ENCODE measurements around the gene WAPL. TPM values are rescaled to one million over a fixed set of nuclear protein-coding genes. Genes with fewer than 3 reads are reported as not detected.

WAPL gene
- total and polyA plus RNA-seq, 2 donors (not counting 1 experiment from before 2014, with no cell fraction given): 8.3 to 42.8 TPM

GRCh38 chr10:86391236-86391840, 130.3 kb downstream of the WAPL start:
- Mint-ChIP-seq H3K4me1 (peaks cover 30% of the 10 kb centered on the region), H3K27me3 (peaks cover 66% of the 10 kb centered on the region), H3K9me3 (ENCODE audit: insufficient read depth) (no peaks in the 10 kb centered on the region), H3K27ac (no peak overlapping the region), H3K4me3 (peak overlapping the region; percentile 10)
- intact Hi-C loops (cut with micrococcal nuclease): no loop called here
- no peak overlapping the region for H3K9ac ChIP-seq (ENCODE audit: low read length)
- CTCF ChIA-PET: interaction anchor here (3.1 kb wide), 1 partner anchor 9 kb away, joined by 11 read pairs; no protein-coding TSS in a partner anchor
- H3K4me3 ChIP-seq (ENCODE audit: control extremely low read depth in 1 of 5, extremely low read depth in 1 of 5, insufficient read depth in 1 of 5, low read depth in 2 of 5, low read length in 4 of 5): no peak overlapping the region
- no peak overlapping the region for H3K27ac ChIP-seq (ENCODE audit: low read length in 2 of 2)
- H4K20me1 ChIP-seq (ENCODE audit: control insufficient read depth, insufficient read depth, low read length, poor library complexity, severe bottlenecking): no peaks in the 10 kb centered on the region
- H2AFZ ChIP-seq (ENCODE audit: insufficient read depth, low read depth, low read length, poor library complexity, severe bottlenecking): no peak overlapping the region
- WGBS (ENCODE audit: insufficient coverage): 78% methylated on average over 8 of the region's 8 CpGs
- no peak overlapping the region for H3K4me2 ChIP-seq (replicated peaks; ENCODE audit: low read depth, low read length, poor library complexity, severe bottlenecking)
- TF ChIP-seq EZH2 (IDR thresholded peaks at IDR 0.05; ENCODE audit: borderline replicate concordance, insufficient read depth, low read depth, low read length, poor library complexity, severe bottlenecking): no peak
- TF ChIP-seq, protein P1, sequence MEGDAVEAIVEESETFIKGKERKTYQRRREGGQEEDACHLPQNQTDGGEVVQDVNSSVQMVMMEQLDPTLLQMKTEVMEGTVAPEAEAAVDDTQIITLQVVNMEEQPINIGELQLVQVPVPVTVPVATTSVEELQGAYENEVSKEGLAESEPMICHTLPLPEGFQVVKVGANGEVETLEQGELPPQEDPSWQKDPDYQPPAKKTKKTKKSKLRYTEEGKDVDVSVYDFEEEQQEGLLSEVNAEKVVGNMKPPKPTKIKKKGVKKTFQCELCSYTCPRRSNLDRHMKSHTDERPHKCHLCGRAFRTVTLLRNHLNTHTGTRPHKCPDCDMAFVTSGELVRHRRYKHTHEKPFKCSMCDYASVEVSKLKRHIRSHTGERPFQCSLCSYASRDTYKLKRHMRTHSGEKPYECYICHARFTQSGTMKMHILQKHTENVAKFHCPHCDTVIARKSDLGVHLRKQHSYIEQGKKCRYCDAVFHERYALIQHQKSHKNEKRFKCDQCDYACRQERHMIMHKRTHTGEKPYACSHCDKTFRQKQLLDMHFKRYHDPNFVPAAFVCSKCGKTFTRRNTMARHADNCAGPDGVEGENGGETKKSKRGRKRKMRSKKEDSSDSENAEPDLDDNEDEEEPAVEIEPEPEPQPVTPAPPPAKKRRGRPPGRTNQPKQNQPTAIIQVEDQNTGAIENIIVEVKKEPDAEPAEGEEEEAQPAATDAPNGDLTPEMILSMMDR (IDR thresholded peaks at IDR 0.05): no peak
- ATAC-seq (ENCODE audit: low read depth): no peak
- DNase-seq: no peak
- H3K4me1 ChIP-seq (ENCODE audit: control insufficient read depth in 2 of 2, insufficient read depth in 2 of 2, low read length in 2 of 2): peaks cover 19 to 23% of the 10 kb centered on the region in 2 donors
- H3K36me3 ChIP-seq (replicated peaks in 1 of 2; ENCODE audit: control extremely low read depth in 1 of 2, control insufficient read depth in 1 of 2, extremely low read depth in 1 of 2, insufficient read depth in 2 of 2, low read length in 1 of 2): no peaks in the 10 kb centered on the region
- H3K79me2 ChIP-seq (ENCODE audit: control insufficient read depth, insufficient read depth, low read length): no peaks in the 10 kb centered on the region
- POLR2A ChIA-PET: no interaction called here
- peaks cover 0 to 50% (median 20%) of the 10 kb centered on the region in 4 experiments for H3K27me3 ChIP-seq (replicated peaks in 1 of 4; ENCODE audit: control extremely low read depth in 1 of 4, control insufficient read depth in 3 of 4, insufficient read depth in 4 of 4, low read length in 3 of 4)
- H3K9me3 ChIP-seq (ENCODE audit: control extremely low read depth in 1 of 3, control insufficient read depth in 2 of 3, insufficient read depth in 1 of 3, low read length in 2 of 3): peaks cover 0 to 9% (median 0%) of the 10 kb centered on the region in 3 donors

GRCh38 chr10:86390337-86391120, 131.1 kb downstream of the WAPL start:
- intact Hi-C loops (cut with micrococcal nuclease): no loop called here
- H3K27me3 ChIP-seq (replicated peaks in 1 of 4; ENCODE audit: control extremely low read depth in 1 of 4, control insufficient read depth in 3 of 4, insufficient read depth in 4 of 4, low read length in 3 of 4): peaks cover 0 to 52% (median 24%) of the 10 kb centered on the region in 4 experiments
- H3K4me3 Mint-ChIP-seq: peak overlapping the region; percentile 60
- no peak overlapping the region for H3K27ac ChIP-seq (ENCODE audit: low read length in 2 of 2)
- H4K20me1 ChIP-seq (ENCODE audit: control insufficient read depth, insufficient read depth, low read length, poor library complexity, severe bottlenecking): no peaks in the 10 kb centered on the region
- POLR2A ChIA-PET: no interaction called here
- ATAC-seq (ENCODE audit: low read depth) (no peak), DNase-seq (no peak)
- H3K79me2 ChIP-seq (ENCODE audit: control insufficient read depth, insufficient read depth, low read length): no peaks in the 10 kb centered on the region
- H3K4me3 ChIP-seq (ENCODE audit: control extremely low read depth in 1 of 5, extremely low read depth in 1 of 5, insufficient read depth in 1 of 5, low read depth in 2 of 5, low read length in 4 of 5): no peak overlapping the region
- no peak overlapping the region for H2AFZ ChIP-seq (ENCODE audit: insufficient read depth, low read depth, low read length, poor library complexity, severe bottlenecking)
- WGBS (ENCODE audit: insufficient coverage): 97% methylated on average over 8 of the region's 14 CpGs
- TF ChIP-seq, protein P1 (IDR thresholded peaks at IDR 0.05): no peak
- TF ChIP-seq EZH2 (IDR thresholded peaks at IDR 0.05; ENCODE audit: borderline replicate concordance, insufficient read depth, low read depth, low read length, poor library complexity, severe bottlenecking): no peak
- H3K9me3 Mint-ChIP-seq (ENCODE audit: insufficient read depth): no peaks in the 10 kb centered on the region
- CTCF ChIA-PET: interaction anchor here (3.1 kb wide), 1 partner anchor 10 kb away, joined by 11 read pairs; no protein-coding TSS in a partner anchor
- no peaks in the 10 kb centered on the region for H3K36me3 ChIP-seq (replicated peaks in 1 of 2; ENCODE audit: control extremely low read depth in 1 of 2, control insufficient read depth in 1 of 2, extremely low read depth in 1 of 2, insufficient read depth in 2 of 2, low read length in 1 of 2)
- H3K4me1 ChIP-seq (ENCODE audit: control insufficient read depth in 2 of 2, insufficient read depth in 2 of 2, low read length in 2 of 2): peaks cover 19 to 23% of the 10 kb centered on the region in 2 donors
- H3K9ac ChIP-seq (ENCODE audit: low read length): no peak overlapping the region
- no peak overlapping the region for H3K4me2 ChIP-seq (replicated peaks; ENCODE audit: low read depth, low read length, poor library complexity, severe bottlenecking)
- H3K4me1 Mint-ChIP-seq: peaks cover 30% of the 10 kb centered on the region
- H3K27me3 Mint-ChIP-seq: peaks cover 63% of the 10 kb centered on the region
- peaks cover 0 to 9% (median 0%) of the 10 kb centered on the region in 3 donors for H3K9me3 ChIP-seq (ENCODE audit: control extremely low read depth in 1 of 3, control insufficient read depth in 2 of 3, insufficient read depth in 1 of 3, low read length in 2 of 3)
- H3K27ac Mint-ChIP-seq: no peak overlapping the region
